BLaER1 (cell line): ENCODE data around the gene SMARCA4.
"Not testable (repeated sequence)": the region's sequence is repeated elsewhere in the genome, so short reads cannot be mapped to it uniquely, and the experiment has no call there.

Experiments used
- H3K27ac ChIP-seq: shearing (Covaris generic); formaldehyde crosslinking; 2 replicates; pipeline ENCODE4 v1.8.1; 2022
- H3K27me3 ChIP-seq: shearing (Covaris generic); formaldehyde crosslinking; 2 replicates; pipeline ENCODE4 v1.8.1; 2022
- H3K36me3 ChIP-seq: shearing (Covaris generic); formaldehyde crosslinking; 2 replicates; pipeline ENCODE4 v1.8.1; 2022
- H3K4me1 ChIP-seq: shearing (Covaris generic); formaldehyde crosslinking; 2 replicates; pipeline ENCODE4 v1.8.1; 2022
- H3K4me2 ChIP-seq: shearing (Covaris generic); formaldehyde crosslinking; 2 replicates; pipeline ENCODE4 v1.8.1; 2022
- H3K4me3 ChIP-seq: shearing (Covaris generic); formaldehyde crosslinking; 2 replicates; pipeline ENCODE4 v1.8.1; 2022
- H3K9ac ChIP-seq: shearing (Covaris generic); formaldehyde crosslinking; 2 replicates; pipeline ENCODE4 v1.8.1; 2022
- H3K9me3 ChIP-seq: shearing (Covaris generic); formaldehyde crosslinking; 2 replicates; pipeline ENCODE4 v1.8.1; 2022
- H4K20me1 ChIP-seq: shearing (Covaris generic); formaldehyde crosslinking; 2 replicates; pipeline ENCODE4 v1.8.1; 2022
- Cebpa-rat ChIP-seq: shearing (Covaris generic); IDR thresholded peaks from 2 replicates; pipeline ENCODE4 v1.8.1; 2022

The SMARCA4 gene

GRCh38 chr19:10988380-10988779 is 27.6 kb downstream of the SMARCA4 start:
- Histone ChIP-seq H3K27me3 (no peaks in the 10 kb centered on the region), H3K4me2 (no peak overlapping the region), H3K4me1 (peaks cover 13% of the 10 kb centered on the region), H3K4me3 (no peak overlapping the region), H3K9me3 (no peaks in the 10 kb centered on the region), H3K36me3 (peaks cover 100% of the 10 kb centered on the region), H3K27ac (no peak overlapping the region), H4K20me1 (peaks cover 100% of the 10 kb centered on the region), H3K9ac (no peak overlapping the region)
- TF ChIP-seq Cebpa-rat: no peak

- H3K9ac ChIP-seq: no peak overlapping the region
- no peak overlapping the region for H3K27ac ChIP-seq
- peaks cover 8% of the 10 kb centered on the region for H3K4me1 ChIP-seq
- H3K9me3 ChIP-seq: no peaks in the 10 kb centered on the region
- peaks cover 100% of the 10 kb centered on the region for H3K36me3 ChIP-seq
- TF ChIP-seq Cebpa-rat: no peak
- no peak overlapping the region for H3K4me3 ChIP-seq
- H3K27me3 ChIP-seq: no peaks in the 10 kb centered on the region
- H3K4me2 ChIP-seq: no peak overlapping the region
- H4K20me1 ChIP-seq: peaks cover 99% of the 10 kb centered on the region
These were observed 28.1 kb downstream of the SMARCA4 start for GRCh38 chr19:10988921-10989320.

- H3K9ac ChIP-seq: no peak overlapping the region
- no peak for TF ChIP-seq Cebpa-rat
- H3K36me3 ChIP-seq: peaks cover 100% of the 10 kb centered on the region
- no peaks in the 10 kb centered on the region for H3K4me1 ChIP-seq
- no peak overlapping the region for H3K4me3 ChIP-seq
- no peak overlapping the region for H3K27ac ChIP-seq
- no peak overlapping the region for H3K4me2 ChIP-seq
- H3K9me3 ChIP-seq: no peaks in the 10 kb centered on the region
- peaks cover 90% of the 10 kb centered on the region for H4K20me1 ChIP-seq
- H3K27me3 ChIP-seq: no peaks in the 10 kb centered on the region
These were observed 30.2 kb downstream of the SMARCA4 start for GRCh38 chr19:10991076-10991475.

- H3K9ac ChIP-seq: no peak overlapping the region
- no peaks in the 10 kb centered on the region for H3K4me1 ChIP-seq
- H3K36me3 ChIP-seq: peaks cover 100% of the 10 kb centered on the region
- H4K20me1 ChIP-seq: peaks cover 88% of the 10 kb centered on the region
- no peaks in the 10 kb centered on the region for H3K27me3 ChIP-seq
- H3K27ac ChIP-seq: no peak overlapping the region
- no peak for TF ChIP-seq Cebpa-rat
- H3K9me3 ChIP-seq: no peaks in the 10 kb centered on the region
- no peak overlapping the region for H3K4me3 ChIP-seq
- H3K4me2 ChIP-seq: no peak overlapping the region
These were observed 30.8 kb downstream of the SMARCA4 start for GRCh38 chr19:10991521-10992081.

- Histone ChIP-seq H3K36me3 (peaks cover 100% of the 10 kb centered on the region), H4K20me1 (peaks cover 82% of the 10 kb centered on the region)
- H3K9ac ChIP-seq, H3K27ac ChIP-seq, H3K4me1 ChIP-seq, H3K9me3 ChIP-seq, H3K4me2 ChIP-seq, H3K4me3 ChIP-seq, H3K27me3 ChIP-seq: not testable (repeated sequence)
These were observed 31.3 kb downstream of the SMARCA4 start for GRCh38 chr19:10992174-10992573.

- Histone ChIP-seq H3K4me1 (no peaks in the 10 kb centered on the region), H3K9ac (no peak overlapping the region), H3K27ac (no peak overlapping the region), H4K20me1 (peaks cover 81% of the 10 kb centered on the region), H3K4me2 (no peak overlapping the region), H3K27me3 (no peaks in the 10 kb centered on the region), H3K4me3 (no peak overlapping the region), H3K36me3 (peaks cover 100% of the 10 kb centered on the region), H3K9me3 (no peaks in the 10 kb centered on the region)
- no peak for TF ChIP-seq Cebpa-rat
These were observed 35.2 kb downstream of the SMARCA4 start for GRCh38 chr19:10995926-10996600.

- peaks cover 78% of the 10 kb centered on the region for H4K20me1 ChIP-seq
- no peaks in the 10 kb centered on the region for H3K9me3 ChIP-seq
- no peak overlapping the region for H3K27ac ChIP-seq
- no peak overlapping the region for H3K9ac ChIP-seq
- H3K4me1 ChIP-seq: no peaks in the 10 kb centered on the region
- H3K36me3 ChIP-seq: peaks cover 100% of the 10 kb centered on the region
- H3K27me3 ChIP-seq: no peaks in the 10 kb centered on the region
- TF ChIP-seq Cebpa-rat: no peak
- no peak overlapping the region for H3K4me2 ChIP-seq
- no peak overlapping the region for H3K4me3 ChIP-seq
These were observed 37.3 kb downstream of the SMARCA4 start for GRCh38 chr19:10998045-10998533.

GRCh38 chr19:10998666-10999065 is 37.8 kb downstream of the SMARCA4 start:
- Histone ChIP-seq H3K9ac (no peak overlapping the region), H3K9me3 (no peaks in the 10 kb centered on the region), H3K36me3 (peaks cover 100% of the 10 kb centered on the region), H3K27ac (no peak overlapping the region), H4K20me1 (peaks cover 77% of the 10 kb centered on the region), H3K4me2 (no peak overlapping the region), H3K27me3 (no peaks in the 10 kb centered on the region), H3K4me1 (no peaks in the 10 kb centered on the region), H3K4me3 (no peak overlapping the region)
- TF ChIP-seq Cebpa-rat: no peak

GRCh38 chr19:11005521-11005920 is 44.7 kb downstream of the SMARCA4 start:
- H3K4me3 ChIP-seq: no peak overlapping the region
- H3K27me3 ChIP-seq: no peaks in the 10 kb centered on the region
- no peak for TF ChIP-seq Cebpa-rat
- no peak overlapping the region for H3K27ac ChIP-seq
- H3K4me2 ChIP-seq: no peak overlapping the region
- H3K9ac ChIP-seq: no peak overlapping the region
- H3K36me3 ChIP-seq: peaks cover 100% of the 10 kb centered on the region
- peaks cover 85% of the 10 kb centered on the region for H4K20me1 ChIP-seq
- no peaks in the 10 kb centered on the region for H3K9me3 ChIP-seq
- H3K4me1 ChIP-seq: peaks cover 6% of the 10 kb centered on the region; the same call in 1 of the 2 replicates

- Histone ChIP-seq H4K20me1 (peaks cover 86% of the 10 kb centered on the region), H3K27ac (no peak overlapping the region), H3K9me3 (no peaks in the 10 kb centered on the region), H3K36me3 (peaks cover 100% of the 10 kb centered on the region), H3K27me3 (no peaks in the 10 kb centered on the region), H3K4me2 (no peak overlapping the region), H3K9ac (no peak overlapping the region), H3K4me1 (peaks cover 6% of the 10 kb centered on the region; the same call in 1 of the 2 replicates), H3K4me3 (no peak overlapping the region)
- no peak for TF ChIP-seq Cebpa-rat
These were observed 46.6 kb downstream of the SMARCA4 start for GRCh38 chr19:11007385-11007784.
